Measurements from ENCODE around the gene SDCBP2.
A peak's percentile ranks its signal among the peaks of the same experiment; 100 is the strongest.

Gene SDCBP2

DNA sequence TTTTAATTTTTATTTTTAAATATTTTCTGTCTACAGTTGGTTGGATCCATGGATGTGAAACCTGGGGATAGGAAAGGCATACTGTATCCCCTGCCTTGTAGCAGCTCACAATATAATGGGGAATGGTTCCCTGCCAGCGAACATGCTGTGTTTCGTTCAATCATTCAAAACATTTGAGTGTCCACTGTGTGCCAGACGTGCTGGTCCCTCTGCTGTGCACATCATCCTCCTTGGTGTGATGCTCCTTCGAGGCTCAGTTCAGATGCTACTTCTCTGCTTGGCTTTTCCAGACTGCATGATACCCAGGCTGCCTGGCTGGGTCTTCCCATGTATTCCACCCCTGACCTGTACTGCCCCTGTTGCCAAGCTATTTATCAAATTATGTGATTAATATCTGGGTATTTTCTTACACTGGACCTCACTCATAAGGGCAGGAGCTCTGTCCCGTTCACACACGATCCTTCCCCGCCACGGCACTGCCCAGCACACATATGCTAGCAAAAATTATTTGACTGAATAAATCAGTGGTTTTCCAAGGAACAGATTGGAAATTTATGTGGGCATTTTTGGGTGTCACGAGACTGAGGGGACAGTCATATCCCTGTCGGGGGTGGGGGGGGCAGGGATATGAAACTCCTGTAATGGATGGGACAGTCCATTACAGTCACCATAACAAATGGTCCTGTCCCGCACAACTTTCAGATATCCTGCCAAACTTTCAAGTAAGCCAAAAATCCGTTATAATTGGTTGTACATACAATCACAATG lies 4.9 kb downstream of the SDCBP2 start:
- H3K4me3 ChIP-seq (ENCODE audit: low read depth, low read length), result peak overlapping the region; percentile 84
- TF ChIP-seq, protein P1, sequence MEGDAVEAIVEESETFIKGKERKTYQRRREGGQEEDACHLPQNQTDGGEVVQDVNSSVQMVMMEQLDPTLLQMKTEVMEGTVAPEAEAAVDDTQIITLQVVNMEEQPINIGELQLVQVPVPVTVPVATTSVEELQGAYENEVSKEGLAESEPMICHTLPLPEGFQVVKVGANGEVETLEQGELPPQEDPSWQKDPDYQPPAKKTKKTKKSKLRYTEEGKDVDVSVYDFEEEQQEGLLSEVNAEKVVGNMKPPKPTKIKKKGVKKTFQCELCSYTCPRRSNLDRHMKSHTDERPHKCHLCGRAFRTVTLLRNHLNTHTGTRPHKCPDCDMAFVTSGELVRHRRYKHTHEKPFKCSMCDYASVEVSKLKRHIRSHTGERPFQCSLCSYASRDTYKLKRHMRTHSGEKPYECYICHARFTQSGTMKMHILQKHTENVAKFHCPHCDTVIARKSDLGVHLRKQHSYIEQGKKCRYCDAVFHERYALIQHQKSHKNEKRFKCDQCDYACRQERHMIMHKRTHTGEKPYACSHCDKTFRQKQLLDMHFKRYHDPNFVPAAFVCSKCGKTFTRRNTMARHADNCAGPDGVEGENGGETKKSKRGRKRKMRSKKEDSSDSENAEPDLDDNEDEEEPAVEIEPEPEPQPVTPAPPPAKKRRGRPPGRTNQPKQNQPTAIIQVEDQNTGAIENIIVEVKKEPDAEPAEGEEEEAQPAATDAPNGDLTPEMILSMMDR (IDR thresholded peaks at IDR 0.05; ENCODE audit: low read depth, low read length), result no peak
- no peaks in the 10 kb centered on the region for H3K4me1 ChIP-seq
- no peaks in the 10 kb centered on the region for H3K9me3 ChIP-seq
- no peaks in the 10 kb centered on the region for H3K27me3 ChIP-seq
- DNase-seq, result no peak
- no peaks in the 10 kb centered on the region for H3K36me3 ChIP-seq

DNA sequence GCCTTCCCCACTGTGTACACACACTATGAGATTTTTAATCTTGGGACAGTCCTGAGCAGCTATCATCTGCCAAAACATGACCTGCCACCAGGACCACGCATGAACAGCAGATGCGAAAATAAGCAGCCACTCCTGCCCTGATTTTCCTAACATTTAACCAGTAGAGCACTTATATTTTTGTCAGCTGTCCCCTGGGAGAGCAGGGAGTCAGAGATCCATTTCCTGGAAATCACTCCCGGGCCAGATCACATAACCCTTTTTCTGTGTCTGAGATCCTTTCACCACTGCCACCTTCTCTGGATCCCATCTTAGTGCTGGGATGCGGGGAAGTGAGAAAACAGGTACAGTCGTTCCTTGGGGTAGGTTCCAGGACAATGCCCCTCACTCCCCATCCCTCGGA lies 5.7 kb downstream of the SDCBP2 start:
- no peak for DNase-seq
- no peaks in the 10 kb centered on the region for H3K27me3 ChIP-seq
- no peak overlapping the region for H3K4me3 ChIP-seq (ENCODE audit: low read depth, low read length)
- TF ChIP-seq, protein P1 (IDR thresholded peaks at IDR 0.05; ENCODE audit: low read depth, low read length), result no peak
- H3K36me3 ChIP-seq, result no peaks in the 10 kb centered on the region
- H3K4me1 ChIP-seq, result no peaks in the 10 kb centered on the region
- no peaks in the 10 kb centered on the region for H3K9me3 ChIP-seq

DNA sequence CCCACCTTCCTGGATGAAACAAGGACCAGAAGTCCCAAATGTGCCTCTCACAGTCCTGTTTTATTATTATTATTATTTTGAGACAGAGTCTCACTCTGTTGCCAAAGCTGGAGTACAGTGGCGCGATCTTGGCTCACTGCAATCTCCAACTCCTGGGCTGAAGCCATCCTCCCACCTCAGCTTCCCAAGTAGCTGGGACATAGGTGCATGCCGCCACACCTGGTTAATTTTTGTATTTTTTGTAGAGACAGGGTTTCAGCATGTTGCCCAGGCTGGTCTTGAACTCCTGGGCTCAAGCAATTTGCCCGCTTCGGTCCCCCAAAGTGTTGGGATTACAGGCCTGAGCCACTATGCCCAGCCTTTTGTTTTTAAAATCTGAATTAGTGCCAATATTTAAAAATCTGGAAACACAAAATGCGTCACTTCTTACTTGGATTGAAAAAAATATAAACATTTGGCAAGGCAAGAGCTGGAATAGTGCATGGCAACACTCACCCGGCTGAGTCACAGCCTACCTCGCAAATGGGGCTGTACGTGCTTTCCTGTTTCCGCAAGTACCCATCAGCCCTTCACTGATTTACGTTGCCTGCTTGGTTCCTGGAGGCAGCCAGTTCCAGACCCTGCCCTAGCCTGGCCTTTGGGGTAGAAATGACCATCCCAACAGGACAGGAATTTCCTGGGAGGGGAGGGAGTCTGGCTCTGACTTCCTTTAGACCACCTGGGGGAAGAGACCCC lies 6.3 kb downstream of the SDCBP2 start:
- no peak for DNase-seq
- no peaks in the 10 kb centered on the region for H3K36me3 ChIP-seq
- H3K27me3 ChIP-seq, result no peaks in the 10 kb centered on the region

DNA sequence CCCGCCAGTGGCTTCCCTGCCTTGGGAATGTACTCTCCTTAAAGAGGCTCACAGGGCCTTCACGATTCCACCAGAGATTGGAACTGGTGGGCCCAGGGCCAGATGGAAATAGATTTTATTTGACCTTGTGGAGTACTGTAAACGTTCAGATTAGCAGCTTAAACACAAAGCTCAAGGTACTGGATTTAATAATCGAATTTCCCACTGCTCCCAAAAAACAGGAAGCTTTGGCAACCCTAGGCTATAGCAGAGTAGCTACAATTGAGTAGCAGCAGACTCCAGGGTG lies 7.3 kb downstream of the SDCBP2 start:
- TF ChIP-seq, protein P1 (IDR thresholded peaks at IDR 0.05; ENCODE audit: low read depth, low read length), result no peak
- H3K9me3 ChIP-seq, result no peaks in the 10 kb centered on the region
- no peak for DNase-seq
- H3K4me1 ChIP-seq, result no peaks in the 10 kb centered on the region
- no peaks in the 10 kb centered on the region for H3K36me3 ChIP-seq
- H3K4me3 ChIP-seq (ENCODE audit: low read depth, low read length), result no peak overlapping the region
- no peaks in the 10 kb centered on the region for H3K27me3 ChIP-seq

More for the DNA sequence above, 6.3 kb downstream of the SDCBP2 start:
- Histone ChIP-seq H3K4me3 (ENCODE audit: low read depth, low read length) (no peak overlapping the region), H3K9me3 (no peaks in the 10 kb centered on the region), H3K4me1 (no peaks in the 10 kb centered on the region)
- TF ChIP-seq, protein P1 (IDR thresholded peaks at IDR 0.05; ENCODE audit: low read depth, low read length), result no peak

DNA sequence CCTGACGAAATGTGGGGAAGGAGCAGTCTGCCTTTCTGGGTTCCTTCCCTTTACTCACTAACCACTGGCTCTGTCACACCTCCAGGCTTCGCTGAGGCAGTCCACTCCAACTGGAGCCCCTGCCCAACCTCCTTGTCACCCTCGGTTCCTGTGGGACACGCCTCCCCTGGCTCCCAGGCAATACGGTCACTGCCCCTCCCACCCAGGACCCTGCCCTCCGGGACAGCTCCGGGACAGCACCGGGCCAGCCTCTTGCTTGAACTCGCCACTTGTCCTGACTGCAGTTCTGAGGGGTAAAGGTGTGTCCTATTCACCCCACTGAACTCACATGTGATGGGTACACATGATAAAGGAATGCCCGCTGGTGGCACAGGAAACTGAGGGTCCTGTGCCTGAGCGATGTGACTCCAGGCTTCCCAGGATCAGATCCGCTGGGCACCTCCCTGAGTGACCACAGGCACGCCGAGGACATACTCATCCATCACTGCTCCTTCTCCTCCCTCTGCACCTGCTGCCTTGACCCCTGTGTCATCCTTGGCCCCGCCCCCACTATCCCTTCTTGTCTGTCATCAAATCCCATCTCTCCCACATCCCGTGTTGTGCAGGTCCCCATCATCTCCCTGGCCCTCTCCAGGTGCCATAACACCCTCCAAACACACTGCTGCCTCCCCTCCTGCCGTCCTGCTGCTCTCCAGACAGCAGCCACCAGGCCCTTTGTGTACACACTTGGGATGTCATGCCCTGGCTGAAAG lies 7.9 kb downstream of the SDCBP2 start:
- TF ChIP-seq, protein P1 (IDR thresholded peaks at IDR 0.05; ENCODE audit: low read depth, low read length), result no peak
- H3K9me3 ChIP-seq, result no peaks in the 10 kb centered on the region
- no peaks in the 10 kb centered on the region for H3K4me1 ChIP-seq
- no peak for DNase-seq
- H3K27me3 ChIP-seq, result no peaks in the 10 kb centered on the region
- H3K4me3 ChIP-seq (ENCODE audit: low read depth, low read length), result no peak overlapping the region
- no peaks in the 10 kb centered on the region for H3K36me3 ChIP-seq

Data from BE2C (cell line).